Measurements from ENCODE around the gene SNX10.

SNX10 gene

DNA sequence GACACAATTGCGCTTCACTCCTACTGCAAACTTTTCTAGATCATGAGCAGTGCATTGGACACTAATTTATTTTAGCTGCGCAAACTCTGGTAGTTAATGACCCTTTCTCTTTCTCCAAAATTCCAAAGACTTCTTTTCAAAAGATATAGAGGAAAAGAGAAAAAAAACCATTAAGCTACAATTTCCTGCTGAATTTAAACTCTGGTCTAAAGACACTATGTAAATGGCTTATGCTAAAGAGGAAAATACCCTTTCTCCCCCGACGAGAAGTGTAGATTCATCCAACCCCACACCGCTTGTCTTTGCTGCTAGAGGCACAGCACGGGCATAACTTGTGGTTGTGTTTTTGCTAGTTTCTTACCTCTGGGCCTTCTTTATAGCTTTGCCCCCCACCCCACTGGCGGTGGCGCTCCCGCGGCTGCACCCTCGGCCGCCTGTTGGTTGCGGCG is 84.1 kb downstream of the SNX10 start:
- Mint-ChIP-seq H3K4me3 (peak overlapping the region; percentile 83 to 87 (median 86)), H3K36me3 (ENCODE audit: low read depth) (peaks cover 5% of the 10 kb centered on the region), H3K27ac (peak overlapping the region; percentile 90 to 97 (median 92)), H3K27me3 (ENCODE audit: low read depth) (peaks cover 48% of the 10 kb centered on the region), H3K9me3 (no peaks in the 10 kb centered on the region), H3K4me1 (peaks cover 19% of the 10 kb centered on the region)
- no peak for TF ChIP-seq CTCF (IDR thresholded peaks at IDR 0.05; ENCODE audit: unreplicated experiment in 3 of 3)

DNA sequence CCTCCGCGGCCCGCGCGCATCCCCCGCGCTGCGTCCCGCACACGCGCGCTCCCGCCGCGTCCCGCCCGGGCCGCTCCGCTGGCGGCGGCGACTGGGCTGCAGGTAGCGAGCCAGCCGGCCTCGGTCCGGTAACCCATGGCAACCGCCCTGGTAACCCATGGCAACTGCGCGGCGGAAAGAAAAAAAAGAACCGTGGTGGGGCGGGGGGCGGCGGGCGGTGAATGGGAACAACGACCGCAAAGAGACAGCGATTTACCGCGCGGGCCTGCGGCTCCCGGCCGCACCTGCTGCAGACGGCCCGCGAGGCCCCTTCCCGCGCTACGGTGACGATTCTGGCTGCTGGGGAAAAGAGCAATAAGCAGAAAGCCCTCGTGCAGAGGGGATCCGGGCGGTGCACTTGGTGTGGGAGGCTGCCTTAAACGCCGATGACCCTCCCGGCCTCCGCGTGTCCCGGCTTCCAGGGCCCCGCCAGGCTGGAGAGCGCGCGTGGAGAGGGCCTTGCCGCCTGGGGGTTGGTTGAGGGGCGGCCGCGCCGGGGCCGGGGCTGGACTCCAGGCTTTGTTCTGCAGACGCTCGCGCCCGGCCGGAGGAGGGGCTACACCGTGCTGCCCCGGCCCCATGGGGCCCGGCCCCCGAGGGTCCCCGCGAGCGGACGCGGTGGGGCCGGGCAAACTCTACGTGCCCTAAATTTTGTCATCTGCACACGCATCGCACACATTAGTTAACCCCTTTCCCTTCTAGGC is 84.7 kb downstream of the SNX10 start:
- Mint-ChIP-seq H3K4me1 (peaks cover 19% of the 10 kb centered on the region), H3K36me3 (ENCODE audit: low read depth) (peaks cover 5% of the 10 kb centered on the region), H3K27ac (peak overlapping the region; percentile 90 to 98 (median 97)), H3K27me3 (ENCODE audit: low read depth) (peaks cover 48% of the 10 kb centered on the region), H3K4me3 (peak overlapping the region; percentile 83 to 91 (median 89)), H3K9me3 (no peaks in the 10 kb centered on the region)
- no peak for TF ChIP-seq CTCF (IDR thresholded peaks at IDR 0.05; ENCODE audit: unreplicated experiment in 3 of 3)

- H3K4me3 Mint-ChIP-seq: peak overlapping the region in 2 of 3 experiments; percentile 8 to 36
- H3K36me3 Mint-ChIP-seq (ENCODE audit: low read depth): no peaks in the 10 kb centered on the region
- peaks cover 38% of the 10 kb centered on the region for H3K27me3 Mint-ChIP-seq (ENCODE audit: low read depth)
- TF ChIP-seq CTCF (IDR thresholded peaks at IDR 0.05; ENCODE audit: unreplicated experiment in 3 of 3): no peak
- peak overlapping the region; percentile 23 to 98 (median 97) for H3K27ac Mint-ChIP-seq
- H3K4me1 Mint-ChIP-seq: peaks cover 10% of the 10 kb centered on the region
- no peaks in the 10 kb centered on the region for H3K9me3 Mint-ChIP-seq
Measured at GRCh38 chr7:26378016-26378415, 86.4 kb downstream of the SNX10 start.

- H3K4me3 Mint-ChIP-seq: no peak overlapping the region
- TF ChIP-seq CTCF (IDR thresholded peaks at IDR 0.05; ENCODE audit: unreplicated experiment in 3 of 3): no peak
- H3K27me3 Mint-ChIP-seq (ENCODE audit: low read depth): peaks cover 28% of the 10 kb centered on the region
- no peaks in the 10 kb centered on the region for H3K9me3 Mint-ChIP-seq
- peaks cover 10% of the 10 kb centered on the region for H3K4me1 Mint-ChIP-seq
- H3K27ac Mint-ChIP-seq: peak overlapping the region in 1 of 3 experiments; percentile 26
- no peaks in the 10 kb centered on the region for H3K36me3 Mint-ChIP-seq (ENCODE audit: low read depth)
Measured at GRCh38 chr7:26379711-26380110, 88.0 kb downstream of the SNX10 start.

DNA sequence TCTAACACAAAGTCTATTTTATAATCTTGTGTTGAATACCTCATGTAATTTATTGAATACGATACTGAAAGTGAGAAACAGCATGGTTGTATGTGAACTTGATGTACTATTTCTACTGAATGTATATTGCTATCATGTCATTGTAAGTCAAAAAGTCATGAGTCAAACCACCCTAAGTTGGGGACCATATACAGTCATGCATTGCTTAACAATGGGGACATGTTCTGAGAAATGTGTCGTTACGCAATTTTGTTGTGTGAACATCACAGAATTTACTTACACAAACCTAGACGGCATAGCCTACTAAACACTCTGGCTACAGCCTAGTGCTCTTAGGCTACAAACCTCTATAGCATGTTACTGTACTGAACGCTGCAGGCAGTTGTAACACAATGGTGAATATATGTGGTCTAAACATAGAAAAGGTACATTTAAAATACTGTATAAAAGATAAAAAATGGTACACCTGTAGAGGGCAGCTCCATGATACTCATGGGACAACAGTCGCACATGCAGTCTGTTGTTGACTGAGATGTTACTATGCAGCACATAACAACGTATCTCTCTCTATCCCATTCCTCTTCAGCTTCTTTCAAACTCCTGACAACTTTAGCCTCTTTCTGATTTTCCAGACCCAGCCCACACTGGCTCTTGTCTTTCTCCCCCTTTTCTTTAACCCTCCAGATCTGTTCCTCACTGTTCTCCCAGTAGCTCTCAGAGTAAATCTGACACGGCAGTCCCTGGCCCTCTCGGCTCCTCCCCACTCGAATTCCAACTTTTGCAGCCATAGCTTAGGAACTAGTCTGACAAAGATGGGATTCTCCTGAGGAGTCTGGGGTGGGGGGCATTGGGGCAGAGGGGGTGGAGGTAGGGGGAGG is 90.1 kb downstream of the SNX10 start:
- no peaks in the 10 kb centered on the region for H3K9me3 Mint-ChIP-seq
- H3K27ac Mint-ChIP-seq: peak overlapping the region in 2 of 3 experiments; percentile 26 to 39
- H3K4me3 Mint-ChIP-seq: no peak overlapping the region
- no peaks in the 10 kb centered on the region for H3K36me3 Mint-ChIP-seq (ENCODE audit: low read depth)
- no peak for TF ChIP-seq CTCF (IDR thresholded peaks at IDR 0.05; ENCODE audit: unreplicated experiment in 3 of 3)
- H3K27me3 Mint-ChIP-seq (ENCODE audit: low read depth): peaks cover 20% of the 10 kb centered on the region
- H3K4me1 Mint-ChIP-seq: peaks cover 10% of the 10 kb centered on the region

All from nephron (organoid).